Fibroblast of upper back skin (primary cell): ENCODE results near the gene SLIT3.
A peak's percentile ranks its signal among the peaks of the same experiment; 100 is the strongest.
"Not testable (repeated sequence)": the region's sequence is repeated elsewhere in the genome, so short reads cannot be mapped to it uniquely, and the experiment has no call there.

Experiments
- DNase-seq: peaks from one replicate; pipeline ENCODE4 v3.0.0-alpha.2; 2013

Gene SLIT3

DNA sequence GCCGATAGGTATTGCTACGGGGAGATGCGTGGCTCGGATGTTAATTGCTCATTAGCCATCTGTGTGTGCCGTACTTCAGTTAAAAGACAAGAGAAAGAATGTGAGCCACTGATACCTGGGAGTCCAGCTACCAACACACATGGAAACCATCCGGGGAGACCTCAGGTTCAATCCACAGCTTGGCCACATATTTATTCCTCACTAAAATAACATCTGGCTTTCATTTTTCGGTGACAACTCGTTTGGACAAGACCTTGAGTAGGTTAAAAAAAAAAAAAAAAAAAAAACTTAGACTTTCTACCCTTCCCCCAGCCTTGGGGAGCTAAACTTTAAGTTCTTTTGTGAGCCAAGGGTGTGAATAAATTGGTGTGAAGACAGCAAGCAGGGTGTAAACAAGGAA lies 84.1 kb downstream of the SLIT3 start:
- peak; percentile 54 for DNase-seq

DNA sequence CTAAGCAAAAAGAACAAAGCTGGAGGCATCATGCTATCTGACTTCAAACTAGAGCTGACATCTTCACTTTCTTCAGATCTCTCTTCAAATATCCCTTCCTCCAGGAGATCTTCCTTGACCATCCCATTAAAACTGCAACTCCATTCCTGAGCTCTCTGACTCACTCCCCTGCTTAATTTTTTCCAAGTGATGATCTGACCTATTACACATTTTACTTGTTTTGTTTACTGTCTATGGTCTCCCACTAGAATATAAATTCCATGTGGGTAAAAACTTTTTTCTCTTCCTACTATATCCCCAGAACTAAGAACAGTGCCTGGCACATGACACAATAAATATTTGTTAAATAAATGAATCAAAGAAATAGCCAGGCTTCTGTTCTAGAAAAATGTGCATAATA lies 87.5 kb downstream of the SLIT3 start:
- peak; percentile 73 for DNase-seq

DNA sequence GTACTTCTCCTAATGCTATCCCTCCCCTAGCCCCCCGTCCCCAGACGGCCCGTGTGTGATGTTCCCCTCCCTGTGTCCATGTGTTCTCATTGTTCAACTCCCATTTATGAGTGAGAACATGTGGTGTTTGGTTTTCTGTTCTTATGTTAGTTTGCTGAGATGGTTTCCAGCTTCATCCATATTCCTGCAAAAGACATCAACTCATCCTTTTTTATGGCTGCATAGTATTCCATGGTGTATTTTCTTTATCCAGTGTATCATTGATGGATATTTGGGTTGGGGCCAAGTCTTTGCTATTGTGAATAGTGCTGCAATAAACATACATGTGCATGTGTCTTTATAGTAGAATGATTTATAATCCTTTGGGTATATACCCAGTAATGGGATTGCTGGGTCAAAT lies 89.2 kb downstream of the SLIT3 start:
- DNase-seq = not testable (repeated sequence)

DNA sequence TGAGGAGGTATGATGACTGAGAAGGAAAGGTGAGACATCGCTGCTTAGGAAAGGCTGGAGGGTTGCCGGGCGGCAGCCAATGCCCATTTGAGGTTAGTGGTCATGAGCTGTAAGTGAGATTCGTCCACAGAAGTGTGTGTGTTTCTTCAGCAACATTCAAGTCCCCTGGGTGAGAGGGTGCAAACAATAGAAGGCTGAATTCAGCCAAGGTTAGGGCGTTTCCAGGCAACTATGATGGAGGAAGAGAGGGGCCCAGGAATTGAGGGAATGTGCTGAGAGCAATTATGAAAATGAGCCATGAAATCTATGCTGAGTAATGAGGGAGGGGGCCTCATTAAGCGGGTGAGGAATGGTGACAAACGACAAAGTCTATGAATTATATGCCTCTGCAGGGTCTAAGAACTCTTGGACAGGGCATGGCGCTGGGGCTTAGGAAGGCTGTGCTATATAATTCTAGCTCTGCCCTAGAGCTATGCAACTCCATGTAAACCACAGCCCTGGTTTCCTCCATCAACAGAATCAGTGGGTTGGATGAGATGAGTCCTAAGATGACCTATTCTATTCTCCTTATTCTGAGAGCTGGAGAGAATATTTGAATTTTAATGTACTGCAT lies 96.0 kb downstream of the SLIT3 start:
- DNase-seq = no peak

DNA sequence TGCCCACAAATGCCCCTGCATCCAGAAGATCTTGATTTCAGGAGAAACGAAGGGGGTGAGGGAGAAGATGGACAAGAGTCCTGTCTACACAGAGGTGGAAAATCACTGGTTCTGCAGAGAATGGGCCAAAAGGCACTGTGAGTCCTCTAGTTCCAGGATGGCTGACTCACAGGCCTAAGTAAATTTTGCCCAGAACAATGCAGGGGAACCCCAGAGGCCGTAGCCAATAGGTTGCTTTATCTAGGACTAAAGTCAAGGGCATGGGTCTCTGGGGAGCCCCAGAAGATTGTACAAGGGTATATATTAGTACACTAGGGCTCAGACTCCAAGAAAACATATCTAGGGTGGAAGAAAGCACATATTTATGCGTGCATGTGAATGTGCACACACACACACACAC lies 98.0 kb downstream of the SLIT3 start:
- DNase-seq = no peak

DNA sequence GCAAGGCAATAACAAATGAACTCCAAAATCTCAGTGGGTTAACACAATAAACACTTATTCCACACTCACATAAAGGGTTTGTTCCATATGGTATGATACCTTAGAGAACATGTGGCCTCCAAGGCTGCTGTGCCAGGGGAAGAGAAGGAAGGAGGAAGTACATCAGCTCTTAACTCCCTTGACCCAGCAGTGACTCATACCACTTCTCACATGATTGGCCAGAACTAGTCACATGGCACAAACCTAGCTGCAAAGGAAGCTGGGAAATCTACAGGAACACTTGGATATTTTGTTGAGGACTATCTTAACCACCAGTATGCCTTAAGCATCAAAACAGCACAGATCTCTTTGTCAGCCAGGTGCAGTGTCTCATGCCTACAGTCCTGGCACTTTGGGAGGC lies 99.3 kb downstream of the SLIT3 start:
- DNase-seq = no peak

DNA sequence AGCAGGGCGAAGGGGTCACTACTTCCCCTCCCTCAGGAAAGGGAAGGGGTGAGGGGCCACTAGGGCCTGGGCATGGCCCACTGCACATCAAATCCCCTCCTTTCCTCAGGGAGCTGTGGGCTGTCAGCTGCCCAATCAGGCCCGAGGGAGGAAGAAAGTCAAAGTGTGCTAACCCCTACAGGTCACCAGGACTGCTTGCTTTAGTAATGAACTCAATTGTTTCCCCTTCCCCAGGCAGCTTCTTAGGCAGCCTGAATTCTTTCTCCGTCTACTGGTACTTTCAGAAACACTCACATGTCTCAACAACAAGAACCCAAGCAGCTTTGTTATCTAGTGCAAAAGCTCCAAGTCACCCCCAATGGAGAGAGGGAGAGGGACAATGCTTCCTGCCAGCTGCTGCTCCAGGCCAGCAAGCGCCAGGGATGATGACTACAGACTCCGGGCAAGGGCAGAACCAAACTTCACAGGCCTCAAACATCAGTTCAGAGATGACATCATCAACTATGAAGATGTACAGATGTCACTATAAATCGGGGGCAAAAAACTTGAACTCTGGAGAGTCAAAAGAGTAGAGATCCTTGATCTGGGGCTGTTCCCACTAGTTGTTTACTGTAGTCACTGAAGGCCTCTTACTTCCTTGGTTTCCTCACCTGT lies 100.7 kb downstream of the SLIT3 start:
- DNase-seq = no peak

DNA sequence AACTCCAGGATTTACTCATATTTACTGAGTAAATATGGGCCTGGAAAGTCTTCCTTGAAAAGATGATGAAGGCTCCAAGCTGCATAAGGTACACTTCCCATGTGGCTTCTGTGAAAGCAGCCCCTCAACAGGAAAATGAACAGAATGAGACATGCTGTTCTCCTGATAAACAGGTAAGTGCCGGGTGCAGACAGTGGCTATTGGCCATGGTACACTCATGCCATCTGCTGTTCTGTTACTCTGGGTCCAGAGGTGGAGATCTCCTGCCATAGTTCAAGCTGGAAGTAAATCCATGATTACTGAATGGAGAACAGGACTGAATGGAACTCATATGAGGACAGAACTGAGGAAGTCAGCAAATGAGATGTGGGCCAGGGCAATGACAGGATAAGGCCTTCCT lies 103.6 kb downstream of the SLIT3 start:
- no peak for DNase-seq

DNA sequence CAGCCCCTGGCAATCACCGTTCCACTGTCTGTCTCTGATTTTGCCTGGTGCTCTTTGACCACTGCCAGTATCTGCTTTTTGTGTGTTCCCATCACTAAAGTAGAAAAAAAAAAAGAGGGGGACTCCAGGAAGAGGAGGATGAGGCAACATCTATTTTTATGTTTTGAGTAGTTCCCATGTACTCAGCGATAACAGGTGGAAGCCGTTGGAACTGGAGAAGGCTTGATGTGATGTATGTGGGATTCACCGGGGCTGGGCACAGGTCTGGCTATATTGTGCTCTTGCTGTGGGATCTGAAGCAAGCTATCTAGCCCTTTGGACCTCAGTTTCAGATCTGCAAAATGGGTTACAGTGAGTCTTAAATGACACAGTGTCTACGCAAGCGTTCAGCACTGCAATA lies 104.9 kb downstream of the SLIT3 start:
- DNase-seq = no peak

DNA sequence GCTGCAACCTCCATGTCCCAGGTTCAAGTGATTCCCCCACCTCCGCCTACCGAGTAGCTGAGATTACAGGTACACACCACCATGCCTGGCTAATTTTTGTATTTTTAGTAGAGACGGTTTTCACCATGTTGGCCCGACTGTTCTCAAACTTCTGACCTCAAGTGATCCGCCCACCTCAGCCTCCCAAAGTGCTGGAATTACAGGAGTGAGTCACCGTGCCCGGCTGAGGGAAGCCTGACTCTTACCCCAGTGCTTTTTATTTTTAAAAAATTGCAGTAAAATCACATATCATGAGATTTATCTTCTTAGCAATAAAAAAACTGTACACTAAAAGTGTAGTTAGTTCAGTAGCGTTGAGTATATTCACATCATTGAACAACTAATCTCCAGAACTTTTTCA lies 105.3 kb downstream of the SLIT3 start:
- no peak for DNase-seq

DNA sequence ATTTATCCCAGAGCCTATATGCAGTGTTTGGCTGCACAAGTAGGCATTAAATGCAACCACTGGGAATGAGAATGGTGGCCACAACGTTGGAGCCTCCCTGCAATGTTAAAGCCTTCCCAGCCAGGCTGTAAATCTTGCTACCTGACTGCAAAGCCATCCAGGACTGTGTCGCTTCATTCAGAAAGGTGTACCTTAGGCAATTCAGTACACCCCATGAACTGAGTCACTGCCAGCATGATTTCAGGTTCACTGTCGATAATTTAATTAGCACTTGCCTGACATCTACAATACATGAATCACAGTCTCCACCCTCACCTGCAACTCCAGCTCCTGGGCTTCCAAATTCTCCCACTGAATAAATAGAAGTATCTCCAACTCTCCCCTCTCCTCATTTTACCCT lies 108.4 kb downstream of the SLIT3 start:
- no peak for DNase-seq

DNA sequence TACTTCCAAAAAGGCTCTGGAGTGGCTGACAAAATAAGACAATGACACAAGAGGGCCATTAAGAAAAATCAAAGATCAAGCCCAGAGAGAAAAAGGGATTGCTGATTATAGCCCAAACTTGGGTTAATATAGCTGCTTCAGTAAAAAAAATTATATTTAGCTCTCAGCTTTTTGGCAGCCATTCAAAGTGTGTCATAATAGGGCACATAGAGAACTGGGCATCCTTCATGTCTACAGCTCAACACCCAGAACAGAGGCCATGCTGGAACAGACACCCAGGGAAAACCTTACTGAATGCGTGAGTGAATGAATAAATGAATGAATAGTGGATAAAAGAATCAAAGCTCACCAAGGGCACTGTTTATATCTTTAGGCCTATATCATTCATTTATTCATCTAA lies 110.1 kb downstream of the SLIT3 start:
- DNase-seq = peak; percentile 38

DNA sequence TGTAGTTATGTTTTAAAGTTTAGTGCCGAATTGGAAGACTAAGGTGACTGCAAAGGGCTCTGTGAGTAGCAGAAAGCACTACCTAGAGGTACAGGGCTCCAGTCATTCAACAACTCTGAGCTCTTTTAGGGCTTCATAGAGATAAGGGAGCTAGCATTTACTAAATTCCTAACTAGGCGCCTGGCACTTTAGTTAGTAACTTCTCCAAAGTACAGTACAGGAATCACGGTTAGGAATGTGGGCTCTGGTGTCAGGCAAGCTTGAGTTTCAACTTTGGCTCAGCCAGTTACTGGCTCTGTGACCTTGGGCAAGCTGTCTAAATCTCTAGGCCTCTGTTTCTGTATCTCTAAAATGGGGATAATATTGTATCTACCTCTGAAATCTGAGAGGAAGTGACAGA lies 115.3 kb downstream of the SLIT3 start:
- DNase-seq = peak; percentile 35

DNA sequence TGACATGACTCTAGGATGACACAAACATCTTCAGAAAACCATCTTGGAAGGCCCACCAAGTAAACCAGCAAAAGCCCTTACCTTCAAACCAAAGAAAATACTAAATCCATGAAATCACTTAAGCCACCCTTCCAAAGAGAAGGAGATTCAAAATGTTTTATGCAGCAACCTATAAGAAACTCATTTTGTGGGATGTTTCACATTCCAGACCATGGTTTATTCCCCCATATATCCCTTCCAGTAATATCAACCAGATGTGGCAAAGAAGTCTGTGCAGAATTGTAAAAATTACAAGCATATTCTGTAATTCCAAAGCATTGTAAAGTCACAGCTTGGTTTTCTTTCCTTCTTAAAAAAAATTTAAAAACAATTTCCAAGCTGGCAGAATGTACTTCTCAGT lies 117.4 kb downstream of the SLIT3 start:
- peak; percentile 95 for DNase-seq

DNA sequence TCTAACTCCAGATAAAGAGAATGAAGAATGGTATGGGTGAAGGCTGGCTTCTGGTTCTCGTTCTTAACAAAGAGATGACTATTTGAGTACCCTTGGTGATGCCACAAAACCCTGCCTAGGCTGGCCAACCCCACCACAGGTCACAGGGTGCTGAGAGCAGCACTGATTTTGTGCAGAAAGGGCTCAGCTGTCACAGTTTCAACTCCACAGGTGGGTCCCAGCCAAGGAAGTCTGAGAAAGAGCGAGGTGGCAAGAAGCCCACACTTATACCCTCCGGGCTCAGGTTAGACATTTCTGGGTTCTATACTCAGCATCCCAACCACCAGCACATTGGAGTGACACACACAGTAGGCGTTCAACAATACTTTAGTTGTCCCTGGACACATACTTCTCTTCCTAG lies 118.1 kb downstream of the SLIT3 start:
- DNase-seq = no peak

DNA sequence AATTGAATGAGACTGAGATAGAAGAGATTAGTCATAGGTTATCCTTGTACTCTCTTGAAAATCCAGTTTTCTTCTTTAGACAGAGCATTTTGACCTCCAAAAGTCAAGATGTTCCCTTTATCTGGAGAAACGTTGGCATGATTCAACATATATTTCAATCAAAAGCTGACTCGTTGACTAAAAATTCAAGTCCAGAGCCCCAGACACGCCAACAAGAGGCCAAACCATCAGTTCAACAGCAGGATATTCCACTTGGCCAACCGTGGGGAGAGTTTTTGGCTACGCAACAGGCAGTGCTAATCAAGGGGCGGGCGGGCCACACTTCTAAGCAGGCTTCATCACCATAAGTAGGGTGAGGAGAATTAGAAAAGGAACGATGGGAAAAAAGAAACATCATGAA lies 119.1 kb downstream of the SLIT3 start:
- peak; percentile 67 for DNase-seq

DNA sequence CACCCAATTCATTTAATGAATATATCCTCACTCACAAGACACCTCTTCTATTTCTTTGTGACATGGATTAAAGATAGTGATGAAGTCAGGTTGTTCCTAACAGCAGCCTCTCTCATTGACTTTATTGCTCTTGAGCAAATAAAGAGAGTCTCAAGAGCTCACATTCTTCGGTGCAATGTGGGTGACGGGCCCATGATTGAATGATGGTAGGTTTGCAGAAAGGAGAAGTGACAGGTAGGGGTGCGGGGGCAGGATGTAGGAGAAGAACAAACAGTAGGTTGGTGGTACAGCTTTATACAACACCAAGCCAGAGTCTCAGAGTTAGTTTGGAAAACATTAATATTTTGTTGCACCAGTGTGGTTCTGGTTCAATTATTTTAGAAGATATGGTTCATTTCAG lies 122.2 kb downstream of the SLIT3 start:
- no peak for DNase-seq

DNA sequence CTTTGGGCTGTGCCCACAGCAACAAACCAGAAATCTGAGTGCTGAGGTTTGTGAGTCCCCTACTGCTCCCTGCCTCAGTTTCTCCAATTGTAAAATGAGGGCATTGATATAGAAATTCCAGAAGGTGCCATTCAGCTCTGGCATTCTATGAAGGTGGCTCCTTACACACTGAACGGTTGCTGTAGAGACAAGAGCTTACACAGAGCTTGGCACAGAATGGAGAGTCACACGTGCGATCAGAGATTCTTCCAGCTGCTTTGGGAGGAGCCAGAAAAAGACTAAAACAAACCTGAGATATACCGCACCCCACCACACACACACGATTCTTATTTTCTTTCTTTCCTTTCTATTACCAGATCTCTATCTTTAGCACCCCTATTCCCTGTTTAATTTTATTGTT lies 122.7 kb downstream of the SLIT3 start:
- no peak for DNase-seq

DNA sequence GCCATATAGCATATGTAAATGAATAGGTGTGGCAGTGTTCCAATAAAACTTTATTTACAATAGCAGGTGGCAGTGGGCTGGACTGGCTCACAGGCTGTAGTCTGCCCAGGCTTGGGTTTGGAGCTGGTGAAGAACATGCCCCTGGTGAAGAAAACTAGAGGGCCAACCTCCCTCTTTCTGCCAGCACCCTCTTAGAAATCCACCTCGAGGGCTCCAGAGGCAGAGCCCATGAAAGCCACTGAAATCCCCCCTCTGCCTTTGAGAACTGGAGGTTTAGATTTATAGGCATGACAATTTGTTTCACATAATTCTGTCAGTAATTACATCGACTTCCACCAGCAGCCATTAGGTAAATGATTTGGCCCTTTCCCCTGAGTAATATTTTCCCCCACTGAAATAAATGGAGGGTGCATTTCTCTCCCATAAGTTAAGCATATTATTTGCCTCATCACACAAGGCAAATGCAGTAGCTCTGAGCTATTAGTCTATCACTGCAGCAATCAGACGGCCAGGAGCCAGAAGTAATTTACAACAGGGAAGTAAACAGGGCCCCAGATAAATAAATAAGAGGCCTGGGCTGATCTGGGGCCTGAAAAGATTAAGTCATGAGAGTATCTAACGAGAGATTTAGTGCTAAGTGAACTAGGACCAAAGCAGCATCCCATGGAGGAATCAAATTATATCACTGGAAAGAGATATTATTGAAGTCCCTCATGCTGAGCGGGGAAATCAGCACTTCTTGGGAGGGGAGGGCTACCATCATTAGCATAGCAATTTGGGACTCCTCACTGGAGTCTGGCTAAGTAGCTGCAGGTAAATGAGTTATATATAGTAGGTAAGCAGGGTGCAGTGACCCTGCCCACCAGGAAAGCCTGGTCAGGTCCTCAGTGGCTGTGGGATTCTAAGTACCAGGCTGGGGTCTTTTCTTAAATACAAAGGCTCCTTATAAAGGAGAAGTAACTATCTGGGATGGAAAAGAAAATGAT lies 123.9 kb downstream of the SLIT3 start:
- no peak for DNase-seq

DNA sequence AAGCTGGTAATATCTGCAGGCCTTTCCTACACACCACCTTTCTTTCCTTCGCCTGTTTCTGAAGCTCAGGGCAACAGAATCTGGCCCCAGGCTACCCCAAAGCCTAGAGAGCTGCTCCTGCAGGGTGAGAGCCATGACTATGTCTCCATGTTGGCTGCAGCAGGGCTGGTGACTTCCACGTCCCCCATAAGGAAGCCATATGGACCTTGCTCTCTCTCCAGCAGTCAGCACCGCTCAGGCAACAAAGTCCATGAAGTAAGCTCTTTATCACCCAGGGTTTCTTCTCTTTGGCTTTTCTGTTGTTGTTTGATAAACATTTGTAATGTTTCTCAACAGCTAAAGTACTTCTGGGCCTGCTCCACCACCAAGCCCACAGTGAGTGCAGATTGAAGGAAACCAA lies 125.2 kb downstream of the SLIT3 start:
- no peak for DNase-seq

DNA sequence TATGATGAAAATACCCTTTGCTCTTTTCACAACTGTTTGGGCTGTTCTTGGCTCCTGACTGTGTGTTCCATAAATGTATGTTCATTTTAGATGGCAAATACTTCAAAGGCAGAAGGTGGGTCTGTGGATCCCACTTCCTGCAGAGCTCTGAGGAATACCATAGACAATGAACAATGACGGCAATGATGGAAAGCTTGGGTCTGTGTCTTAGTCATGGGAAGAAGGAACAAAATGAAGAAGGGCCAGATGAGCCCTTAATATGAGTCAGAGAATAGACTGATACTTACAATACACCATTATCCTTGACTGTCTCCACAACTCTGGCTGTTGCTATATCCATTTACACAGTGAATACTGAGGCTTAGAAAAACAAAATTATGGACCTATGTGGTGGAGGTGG lies 126.0 kb downstream of the SLIT3 start:
- DNase-seq = no peak

DNA sequence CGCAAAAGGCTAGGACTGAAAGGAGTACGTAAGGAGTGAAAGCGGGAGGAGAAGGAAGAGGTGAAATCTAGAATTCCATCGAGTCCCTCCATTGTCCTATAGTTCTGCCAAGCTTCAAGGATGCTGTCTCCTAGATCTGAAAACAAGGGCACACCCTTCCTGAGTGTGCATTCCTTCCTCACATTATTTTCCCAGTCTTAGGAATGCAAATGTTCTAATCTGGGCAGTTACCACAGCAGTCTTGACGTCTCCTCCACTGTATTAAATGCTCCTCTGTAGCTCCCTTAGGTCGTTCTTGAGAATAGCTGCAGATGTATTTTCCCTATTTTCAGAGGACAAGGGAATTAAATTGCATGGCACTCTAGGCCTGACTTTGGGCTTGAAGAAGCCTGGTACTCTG lies 127.6 kb downstream of the SLIT3 start:
- DNase-seq = peak; percentile 44

DNA sequence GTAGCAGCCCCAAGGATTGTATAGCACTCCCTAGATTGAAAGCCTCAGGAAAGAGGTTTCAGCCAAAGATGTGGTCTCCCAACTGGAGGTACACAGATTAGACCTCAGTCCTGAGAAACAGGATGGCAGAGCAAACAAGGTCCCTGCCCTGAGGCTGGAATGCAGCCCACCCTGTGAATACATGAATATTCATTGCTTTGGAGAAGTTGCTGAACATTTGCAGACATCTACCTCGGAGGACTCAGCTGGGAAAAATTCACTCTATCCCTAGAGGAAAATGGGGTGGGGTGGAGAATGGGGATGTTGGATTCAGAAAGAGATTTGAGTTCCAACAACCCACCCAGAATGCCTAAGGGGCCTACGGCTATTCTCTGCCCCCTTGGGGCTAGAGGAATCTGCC lies 129.4 kb downstream of the SLIT3 start:
- DNase-seq = no peak

DNA sequence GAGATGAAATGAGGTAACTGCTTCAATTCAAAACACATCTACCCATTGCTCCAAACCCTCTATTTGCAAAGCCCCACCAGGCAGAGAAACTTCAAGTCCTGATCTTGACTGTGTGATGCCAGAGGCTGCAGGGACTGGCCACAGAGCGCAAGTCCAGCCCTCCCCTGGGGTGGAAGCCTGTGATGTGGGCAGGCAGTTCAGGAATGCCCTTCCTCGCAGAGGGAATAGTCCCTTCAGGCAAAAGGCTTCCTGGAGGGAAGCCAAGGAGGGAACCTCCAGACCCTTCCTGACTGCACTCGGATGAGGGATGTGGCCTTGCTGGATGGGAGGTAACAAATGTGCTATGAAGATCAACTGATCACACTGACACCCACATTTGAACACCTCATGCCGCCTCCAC lies 131.2 kb downstream of the SLIT3 start:
- DNase-seq = no peak
